ENCODE data around the gene PDGFD. TPM values are rescaled to one million over a fixed set of nuclear protein-coding genes. Genes with fewer than 3 reads are reported as not detected.

The PDGFD gene
- total and polyA plus RNA-seq, 2 experiments from 2014 or later, result 1.9 to 4.5 TPM

- Histone ChIP-seq H4K20me1 (replicated peaks; ENCODE audit: insufficient read depth) (no peaks in the 10 kb centered on the region), H3K36me3 (ENCODE audit: insufficient read depth) (no peaks in the 10 kb centered on the region), H3K4me2 (no peak overlapping the region), H3F3A (replicated peaks; ENCODE audit: low read depth) (no peaks in the 10 kb centered on the region), H3K27me3 (ENCODE audit: insufficient read depth) (no peaks in the 10 kb centered on the region), H3K27ac (ENCODE audit: low read depth) (no peak overlapping the region), H3K4me3 (no peak overlapping the region), H3K9me2 (ENCODE audit: insufficient read depth) (no peaks in the 10 kb centered on the region), H3K4me1 (ENCODE audit: insufficient read depth) (no peaks in the 10 kb centered on the region), H3K79me2 (replicated peaks; ENCODE audit: insufficient read depth) (no peaks in the 10 kb centered on the region), H2AFZ (no peak overlapping the region)
- H3K27ac Mint-ChIP-seq, result no peak overlapping the region
- no peaks in the 10 kb centered on the region for H3K27me3 Mint-ChIP-seq (ENCODE audit: insufficient read depth, low read depth, poor library complexity)
- H3K4me1 Mint-ChIP-seq, result peaks cover 3% of the 10 kb centered on the region; the same call in 1 of the 3 replicates
- no peak for DNase-seq (ENCODE audit: low spot score)
- no peaks in the 10 kb centered on the region; the same call in 2 of the 3 replicates for H3K36me3 Mint-ChIP-seq (ENCODE audit: low read depth)
- no peaks in the 10 kb centered on the region; the same call in 2 of the 3 replicates for H3K9me3 Mint-ChIP-seq
- TF ChIP-seq STAT1 (IDR thresholded peaks at IDR 0.05; ENCODE audit: unreplicated experiment), result no peak
- no peak for TF ChIP-seq EZH2phosphoT487 (IDR thresholded peaks at IDR 0.05; ENCODE audit: unreplicated experiment)
- no peak for TF ChIP-seq POLR2AphosphoS5 (IDR thresholded peaks at IDR 0.05; ENCODE audit: low read depth)
- TF ChIP-seq, protein P1, sequence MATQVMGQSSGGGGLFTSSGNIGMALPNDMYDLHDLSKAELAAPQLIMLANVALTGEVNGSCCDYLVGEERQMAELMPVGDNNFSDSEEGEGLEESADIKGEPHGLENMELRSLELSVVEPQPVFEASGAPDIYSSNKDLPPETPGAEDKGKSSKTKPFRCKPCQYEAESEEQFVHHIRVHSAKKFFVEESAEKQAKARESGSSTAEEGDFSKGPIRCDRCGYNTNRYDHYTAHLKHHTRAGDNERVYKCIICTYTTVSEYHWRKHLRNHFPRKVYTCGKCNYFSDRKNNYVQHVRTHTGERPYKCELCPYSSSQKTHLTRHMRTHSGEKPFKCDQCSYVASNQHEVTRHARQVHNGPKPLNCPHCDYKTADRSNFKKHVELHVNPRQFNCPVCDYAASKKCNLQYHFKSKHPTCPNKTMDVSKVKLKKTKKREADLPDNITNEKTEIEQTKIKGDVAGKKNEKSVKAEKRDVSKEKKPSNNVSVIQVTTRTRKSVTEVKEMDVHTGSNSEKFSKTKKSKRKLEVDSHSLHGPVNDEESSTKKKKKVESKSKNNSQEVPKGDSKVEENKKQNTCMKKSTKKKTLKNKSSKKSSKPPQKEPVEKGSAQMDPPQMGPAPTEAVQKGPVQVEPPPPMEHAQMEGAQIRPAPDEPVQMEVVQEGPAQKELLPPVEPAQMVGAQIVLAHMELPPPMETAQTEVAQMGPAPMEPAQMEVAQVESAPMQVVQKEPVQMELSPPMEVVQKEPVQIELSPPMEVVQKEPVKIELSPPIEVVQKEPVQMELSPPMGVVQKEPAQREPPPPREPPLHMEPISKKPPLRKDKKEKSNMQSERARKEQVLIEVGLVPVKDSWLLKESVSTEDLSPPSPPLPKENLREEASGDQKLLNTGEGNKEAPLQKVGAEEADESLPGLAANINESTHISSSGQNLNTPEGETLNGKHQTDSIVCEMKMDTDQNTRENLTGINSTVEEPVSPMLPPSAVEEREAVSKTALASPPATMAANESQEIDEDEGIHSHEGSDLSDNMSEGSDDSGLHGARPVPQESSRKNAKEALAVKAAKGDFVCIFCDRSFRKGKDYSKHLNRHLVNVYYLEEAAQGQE (IDR thresholded peaks at IDR 0.05; ENCODE audit: unreplicated experiment), result no peak
- no peak for TF ChIP-seq CTCF (conservative IDR thresholded peaks at IDR 0.05; ENCODE audit: low read depth in 2 of 2)
- TF ChIP-seq ETS1 (IDR thresholded peaks at IDR 0.05), result no peak
- TF ChIP-seq JUNB (IDR thresholded peaks at IDR 0.05; ENCODE audit: unreplicated experiment), result no peak
- no peak for TF ChIP-seq ZNF114 (CRISPR knock-in tag; IDR thresholded peaks at IDR 0.05)
- TF ChIP-seq NANOG (IDR thresholded peaks at IDR 0.05; ENCODE audit: borderline replicate concordance), result no peak
- no peak for TF ChIP-seq CREB1 (CRISPR knock-in tag; IDR thresholded peaks at IDR 0.05; ENCODE audit: low read depth)
- no peak for TF ChIP-seq ZNF462 (CRISPR knock-in tag; IDR thresholded peaks at IDR 0.05)
- no peak for TF ChIP-seq EZH2 (IDR thresholded peaks at IDR 0.05; ENCODE audit: low read depth, unreplicated experiment)
- TF ChIP-seq ZNF331 (CRISPR knock-in tag; IDR thresholded peaks at IDR 0.05; ENCODE audit: low read depth), result no peak
- no peak overlapping the region for H3K4me3 Mint-ChIP-seq
- no peak for ATAC-seq
Observed at GRCh38 chr11:104106136-104106754, 57.7 kb downstream of the PDGFD start.
